HG03280 (cell line): ENCODE data around the gene MORC1.
"Not testable (repeated sequence)": the region's sequence is repeated elsewhere in the genome, so short reads cannot be mapped to it uniquely, and the experiment has no call there.

Experiments
- ATAC-seq: cut with Tn5 transposase; IDR thresholded peaks from one replicate; pipeline ENCODE4 v1.9.1; 2021; ENCODE audit warnings: mild to moderate bottlenecking, moderate library complexity; ENCODE audit not compliant: unreplicated experiment

The MORC1 gene

GRCh38 chr3:109117939-109118338 lies at the start of gene MORC1:
Gene MORC1 (minus strand): TSS chr3:109118134. CDS start chr3:109118059, 75 bp downstream.
- ATAC-seq = no peak

GRCh38 chr3:109165905-109166304 lies 48.0 kb upstream of the MORC1 start:
- no peak for ATAC-seq

DNA sequence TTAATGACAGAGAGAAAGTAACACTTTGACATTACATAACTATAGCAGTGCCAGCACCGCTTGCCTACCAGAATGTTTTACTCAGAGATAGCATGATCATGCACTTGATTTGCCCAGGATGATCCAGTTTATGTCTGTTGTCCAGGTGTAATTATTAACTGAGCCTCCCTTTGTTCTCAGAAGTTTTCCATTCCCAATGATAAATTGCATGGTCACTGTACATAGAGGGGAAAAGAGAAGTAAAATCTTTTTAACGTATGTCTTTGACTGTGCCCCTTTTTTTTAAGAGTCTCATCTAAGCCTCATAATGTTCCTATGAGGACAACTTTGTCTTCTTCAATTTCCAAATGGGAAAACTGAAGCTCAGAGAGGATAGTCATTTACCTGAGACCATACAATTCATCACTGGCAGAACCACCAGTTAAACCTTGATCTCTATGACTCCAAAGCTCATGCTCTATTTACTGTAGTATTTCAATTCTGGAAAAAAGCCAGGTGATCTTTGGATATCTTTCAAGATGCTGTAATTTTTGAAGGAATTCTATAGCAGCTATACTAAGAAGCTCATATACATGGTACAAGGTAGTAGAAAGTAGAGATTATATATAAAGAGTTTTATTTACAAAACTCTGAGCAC lies 43.7 kb upstream of the MORC1 start:
- ATAC-seq = no peak

DNA sequence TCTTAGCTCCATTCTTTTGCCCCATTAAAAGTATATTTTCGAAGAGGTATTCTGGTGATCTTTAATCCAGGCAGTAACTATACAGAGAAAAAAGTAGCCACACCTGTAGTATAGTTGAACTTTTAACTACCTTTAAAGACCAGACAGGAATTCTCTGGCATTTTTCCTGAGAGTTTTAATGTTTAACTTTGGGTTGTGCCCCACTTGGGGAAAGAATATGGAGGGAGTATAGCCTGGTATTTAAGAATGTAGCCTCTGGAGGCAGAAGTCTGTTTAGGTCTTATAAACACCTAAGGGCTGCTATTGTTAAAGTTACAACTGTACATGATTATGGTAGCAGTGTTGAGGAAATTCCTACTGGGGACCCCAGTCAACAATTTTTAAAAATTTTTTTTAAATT lies 37.9 kb upstream of the MORC1 start:
- no peak for ATAC-seq

DNA sequence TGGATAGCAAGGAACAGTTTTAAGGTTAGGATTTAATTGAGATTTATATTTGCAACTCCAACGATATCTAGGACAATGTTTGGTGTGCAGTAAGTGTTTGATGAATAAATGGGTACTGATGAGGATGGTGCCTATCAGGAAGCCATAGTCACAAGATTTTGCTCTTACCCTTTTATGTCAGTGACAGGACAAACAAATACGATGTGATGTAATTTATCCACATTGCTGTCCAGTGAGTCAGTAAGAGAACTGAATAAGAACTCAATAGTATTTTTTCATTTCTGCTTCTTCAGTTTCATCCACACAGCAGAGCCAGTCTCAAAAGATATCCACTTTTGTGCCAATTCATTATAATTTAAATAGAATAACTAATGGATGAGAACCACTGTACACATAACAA lies 37.0 kb upstream of the MORC1 start:
- no peak for ATAC-seq

GRCh38 chr3:109152320-109152719 lies 34.4 kb upstream of the MORC1 start:
- no peak for ATAC-seq

DNA sequence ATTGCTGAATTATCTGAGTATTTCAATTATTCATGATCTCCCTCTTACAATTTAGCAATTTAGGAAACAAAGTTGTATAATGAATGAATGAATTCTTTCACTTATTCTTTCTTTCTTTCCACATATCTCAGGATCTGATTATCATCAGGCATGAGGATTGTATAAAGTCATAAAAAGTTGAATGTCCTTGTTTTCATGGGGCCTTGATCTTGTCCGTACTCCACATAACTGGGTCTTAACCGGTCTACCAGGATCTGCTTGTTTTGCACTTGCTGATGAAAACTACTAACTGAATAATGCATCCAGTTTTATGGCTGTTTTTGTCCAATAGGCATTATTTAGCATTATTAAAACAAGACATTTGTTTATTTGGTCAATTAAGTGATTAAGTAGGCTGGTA lies 31.1 kb upstream of the MORC1 start:
- no peak for ATAC-seq

- no peak for ATAC-seq
Measured at GRCh38 chr3:109143646-109144045, 25.7 kb upstream of the MORC1 start.

DNA sequence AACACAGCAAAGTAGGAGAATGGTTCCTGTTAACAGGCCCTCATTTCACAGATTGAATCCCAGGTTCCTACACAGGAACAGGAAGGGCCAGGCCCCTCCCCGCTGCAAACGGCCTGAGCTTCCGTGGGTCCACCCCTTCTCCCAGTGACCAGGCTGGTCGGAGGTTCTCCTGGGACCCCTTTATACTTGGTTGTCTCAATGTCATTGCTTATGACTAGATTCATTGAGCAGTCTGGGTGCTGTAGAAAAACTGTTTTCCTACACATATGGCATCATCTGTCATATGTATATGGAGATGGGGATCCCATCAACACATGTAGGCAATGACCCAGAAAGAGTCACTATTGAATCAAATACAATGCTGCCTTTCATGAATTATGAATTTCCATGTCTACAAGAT lies 22.4 kb upstream of the MORC1 start:
- no peak for ATAC-seq

- no peak for ATAC-seq
Measured at GRCh38 chr3:109137761-109138160, 19.8 kb upstream of the MORC1 start.

GRCh38 chr3:109136523-109136922 lies 18.6 kb upstream of the MORC1 start, which contains the start of gene C3orf85:
Gene C3orf85 (plus strand): TSS chr3:109136719. CDS start chr3:109136848, 129 bp downstream.
- no peak for ATAC-seq

DNA sequence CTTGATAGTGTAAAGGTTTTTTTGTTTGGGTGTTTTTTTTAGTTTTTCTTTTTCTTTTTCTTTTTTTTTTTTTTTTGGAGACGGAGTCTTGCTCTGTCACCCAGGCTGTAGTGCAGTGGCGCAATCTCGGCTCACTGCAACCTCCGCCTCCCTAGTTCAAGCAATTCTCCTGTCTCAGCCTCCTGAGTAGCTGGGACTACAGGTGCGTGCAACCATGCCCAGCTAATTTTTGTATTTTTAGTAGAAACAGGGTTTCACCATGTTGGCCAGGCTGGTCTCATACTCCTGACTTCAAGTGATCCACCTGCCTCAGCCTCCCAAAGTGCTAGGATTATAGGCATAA lies 15.5 kb upstream of the MORC1 start:
- ATAC-seq = not testable (repeated sequence)

GRCh38 chr3:109132801-109133473 lies 15.0 kb upstream of the MORC1 start:
- no peak for ATAC-seq

- no peak for ATAC-seq
Measured at GRCh38 chr3:109131276-109131675, 13.3 kb upstream of the MORC1 start.

- no peak for ATAC-seq
Measured at GRCh38 chr3:109127553-109127952, 9.6 kb upstream of the MORC1 start.

GRCh38 chr3:109125902-109126301 lies 8.0 kb upstream of the MORC1 start:
- ATAC-seq = no peak

- ATAC-seq = no peak
Measured at GRCh38 chr3:109122690-109123089, 4.8 kb upstream of the MORC1 start.

DNA sequence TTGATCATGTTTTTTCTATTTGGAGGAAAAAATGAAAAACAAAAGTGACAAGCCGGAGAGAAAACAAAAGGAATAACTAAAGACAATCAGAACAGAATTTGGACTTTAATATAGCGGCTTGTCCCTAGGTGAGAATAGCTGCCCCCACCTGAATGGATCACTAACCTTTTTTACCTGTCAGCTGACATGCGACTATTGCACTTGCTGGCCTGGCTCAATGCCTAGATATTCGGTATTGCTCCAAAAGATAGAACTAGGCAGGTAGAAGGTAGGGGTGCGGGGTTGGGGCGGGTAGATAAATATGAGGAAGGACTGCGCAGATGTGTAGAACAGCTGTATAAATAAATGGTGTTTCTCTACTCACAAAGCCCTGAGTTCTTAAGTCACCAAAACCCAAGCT lies 650 bp upstream of the MORC1 start:
- ATAC-seq = no peak

- ATAC-seq = no peak
Measured at GRCh38 chr3:109116031-109116430, 1.9 kb downstream of the MORC1 start.

- ATAC-seq = no peak
Measured at GRCh38 chr3:109115451-109115850, 2.5 kb downstream of the MORC1 start.

GRCh38 chr3:109114746-109115145 lies 3.2 kb downstream of the MORC1 start:
- no peak for ATAC-seq

GRCh38 chr3:109112946-109113760 lies 4.8 kb downstream of the MORC1 start:
- ATAC-seq = no peak
